M059J (cell line): ENCODE measurements around the gene ZNF770. TPM values are rescaled to one million over a fixed set of nuclear protein-coding genes. Genes with fewer than 3 reads are reported as not detected.

Experiments
- DNase-seq: peaks from one replicate; pipeline ENCODE4 v3.0.0-alpha.2; 2012; ENCODE audit warnings: low read depth
- total RNA-seq: library from RNA; depleted of rRNA; stranded (reverse); fragments of >200 nt; shearing (Covaris generic); gene quantifications from 2 replicates; pipeline ENCODE4 v1.2.3, GENCODE V29; 2014; rRNA removed

Gene ZNF770, protein sequence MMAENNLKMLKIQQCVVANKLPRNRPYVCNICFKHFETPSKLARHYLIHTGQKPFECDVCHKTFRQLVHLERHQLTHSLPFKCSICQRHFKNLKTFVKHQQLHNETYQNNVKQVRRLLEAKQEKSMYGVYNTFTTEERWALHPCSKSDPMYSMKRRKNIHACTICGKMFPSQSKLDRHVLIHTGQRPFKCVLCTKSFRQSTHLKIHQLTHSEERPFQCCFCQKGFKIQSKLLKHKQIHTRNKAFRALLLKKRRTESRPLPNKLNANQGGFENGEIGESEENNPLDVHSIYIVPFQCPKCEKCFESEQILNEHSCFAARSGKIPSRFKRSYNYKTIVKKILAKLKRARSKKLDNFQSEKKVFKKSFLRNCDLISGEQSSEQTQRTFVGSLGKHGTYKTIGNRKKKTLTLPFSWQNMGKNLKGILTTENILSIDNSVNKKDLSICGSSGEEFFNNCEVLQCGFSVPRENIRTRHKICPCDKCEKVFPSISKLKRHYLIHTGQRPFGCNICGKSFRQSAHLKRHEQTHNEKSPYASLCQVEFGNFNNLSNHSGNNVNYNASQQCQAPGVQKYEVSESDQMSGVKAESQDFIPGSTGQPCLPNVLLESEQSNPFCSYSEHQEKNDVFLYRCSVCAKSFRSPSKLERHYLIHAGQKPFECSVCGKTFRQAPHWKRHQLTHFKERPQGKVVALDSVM
- 13.9 and 18.0 TPM in 2 replicates for total RNA-seq

DNA sequence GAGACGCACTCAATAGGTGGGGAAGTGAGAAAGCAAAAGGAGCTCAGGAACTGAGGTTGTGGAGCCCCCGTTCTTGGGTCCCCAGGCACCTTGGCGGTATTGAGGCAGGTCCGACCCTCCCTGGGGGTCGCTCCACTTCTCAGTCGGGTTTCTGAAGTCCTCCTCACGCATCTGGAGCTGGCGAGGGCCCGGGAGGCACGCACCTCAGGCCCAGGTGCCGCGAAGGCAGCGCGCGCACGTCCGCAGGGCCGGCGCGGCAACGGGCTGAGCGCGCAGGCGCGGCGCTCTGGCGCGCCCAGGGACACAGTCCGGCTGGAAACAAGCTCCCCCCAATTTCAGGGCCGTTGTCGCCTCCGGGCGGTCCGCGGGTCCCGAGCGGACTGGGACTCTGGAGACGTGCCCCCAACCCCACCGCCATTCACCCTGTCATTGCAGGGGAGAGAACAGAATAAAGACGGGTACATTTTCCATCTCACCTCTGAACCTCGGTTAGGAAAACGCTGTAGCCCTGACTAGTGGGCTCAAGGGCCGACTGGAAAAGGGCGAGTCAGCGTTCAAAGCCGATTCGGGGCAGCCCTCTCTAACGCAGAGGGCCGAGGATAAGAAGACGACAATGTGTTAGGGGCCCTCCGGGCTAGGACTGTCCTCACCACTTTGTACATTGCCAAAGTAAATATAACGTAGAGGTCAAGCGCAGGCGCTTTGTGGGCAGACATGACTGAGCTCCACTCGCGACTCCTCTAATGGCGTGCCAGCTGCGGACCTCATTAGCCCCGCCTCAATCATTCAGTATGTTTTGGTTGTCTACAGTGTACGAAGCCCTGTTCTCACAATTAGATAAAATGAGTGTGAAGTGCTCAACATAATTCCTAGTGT is at the start of gene ZNF770:
Gene ZNF770, minus strand, starts transcription at position 261 of the 876 bp plus-strand sequence. CDS start 4,853 bp downstream, outside the sequence.
- peak; percentile 63 for DNase-seq

DNA sequence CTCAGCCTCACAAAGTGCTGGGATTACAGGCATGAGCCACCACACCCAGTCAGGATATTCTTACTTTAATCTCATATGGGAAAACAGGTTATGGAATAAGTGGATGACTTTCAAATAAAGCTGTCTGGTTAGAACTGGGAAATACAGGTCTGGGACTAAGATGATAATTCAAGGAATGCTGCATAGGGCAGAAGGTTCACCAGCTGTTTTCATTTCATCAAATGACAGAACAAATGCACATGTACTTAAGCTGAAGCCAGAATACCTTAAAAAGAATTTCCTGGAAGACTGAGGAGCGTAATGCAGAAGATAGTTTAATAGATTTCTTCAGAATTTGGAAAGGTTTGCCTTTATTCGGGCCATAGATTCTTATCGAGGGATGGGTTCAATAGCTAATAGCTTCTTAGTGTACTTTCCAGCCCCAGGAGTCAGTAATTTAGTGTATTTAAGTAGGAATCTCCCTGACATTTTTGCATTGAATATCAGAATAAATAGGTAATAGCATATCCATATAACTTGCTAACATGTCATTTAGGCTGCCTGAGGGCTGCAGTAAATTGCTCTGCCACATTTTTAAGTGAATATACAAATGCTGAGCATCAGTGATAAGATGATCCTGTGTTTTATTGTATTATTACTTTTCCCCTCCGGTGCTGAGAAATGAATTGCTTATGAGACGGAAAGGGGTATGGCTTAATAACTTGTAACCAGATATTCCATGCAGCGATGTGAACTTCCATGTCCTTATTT is 40.3 kb upstream of the ZNF770 start:
- no peak for DNase-seq

DNA sequence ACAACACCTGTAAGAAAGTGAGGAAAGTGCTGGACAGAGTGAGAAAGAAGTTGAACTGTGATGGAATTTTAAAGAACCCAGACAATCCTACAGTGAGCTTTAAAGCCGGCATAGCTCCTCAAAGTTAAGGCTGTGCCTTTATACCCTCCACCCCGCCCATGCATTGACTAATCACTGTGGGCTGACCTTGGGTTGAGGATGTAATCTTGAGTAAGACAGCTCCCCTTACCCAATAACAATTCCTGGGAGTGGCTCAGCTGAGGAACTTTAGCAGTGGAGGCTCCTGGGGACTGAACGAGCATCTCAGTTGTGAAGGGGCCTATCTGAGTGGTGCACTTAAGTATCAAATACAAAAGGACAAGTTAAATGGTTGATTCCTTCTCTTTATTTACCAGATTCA is 35.7 kb upstream of the ZNF770 start:
- DNase-seq: no peak

DNA sequence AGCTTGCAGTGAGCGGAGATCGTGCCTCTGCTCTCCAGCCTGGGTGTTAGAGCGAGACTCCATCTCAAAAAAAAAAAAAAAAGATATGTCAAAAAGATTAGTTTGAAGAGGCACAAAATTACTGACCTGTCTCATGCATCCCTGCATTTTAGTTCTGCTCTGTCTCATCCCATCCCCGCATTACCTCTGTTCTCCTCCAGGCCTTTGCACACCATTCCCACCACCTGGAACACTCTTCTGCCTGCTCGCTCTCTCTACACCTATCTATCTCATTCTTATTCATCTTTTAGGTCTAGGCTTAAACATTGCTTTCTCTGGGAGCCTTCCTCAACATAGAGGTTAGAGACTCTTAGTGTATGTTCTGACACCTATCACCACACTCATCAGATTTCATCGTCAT is 32.9 kb upstream of the ZNF770 start:
- DNase-seq: no peak

DNA sequence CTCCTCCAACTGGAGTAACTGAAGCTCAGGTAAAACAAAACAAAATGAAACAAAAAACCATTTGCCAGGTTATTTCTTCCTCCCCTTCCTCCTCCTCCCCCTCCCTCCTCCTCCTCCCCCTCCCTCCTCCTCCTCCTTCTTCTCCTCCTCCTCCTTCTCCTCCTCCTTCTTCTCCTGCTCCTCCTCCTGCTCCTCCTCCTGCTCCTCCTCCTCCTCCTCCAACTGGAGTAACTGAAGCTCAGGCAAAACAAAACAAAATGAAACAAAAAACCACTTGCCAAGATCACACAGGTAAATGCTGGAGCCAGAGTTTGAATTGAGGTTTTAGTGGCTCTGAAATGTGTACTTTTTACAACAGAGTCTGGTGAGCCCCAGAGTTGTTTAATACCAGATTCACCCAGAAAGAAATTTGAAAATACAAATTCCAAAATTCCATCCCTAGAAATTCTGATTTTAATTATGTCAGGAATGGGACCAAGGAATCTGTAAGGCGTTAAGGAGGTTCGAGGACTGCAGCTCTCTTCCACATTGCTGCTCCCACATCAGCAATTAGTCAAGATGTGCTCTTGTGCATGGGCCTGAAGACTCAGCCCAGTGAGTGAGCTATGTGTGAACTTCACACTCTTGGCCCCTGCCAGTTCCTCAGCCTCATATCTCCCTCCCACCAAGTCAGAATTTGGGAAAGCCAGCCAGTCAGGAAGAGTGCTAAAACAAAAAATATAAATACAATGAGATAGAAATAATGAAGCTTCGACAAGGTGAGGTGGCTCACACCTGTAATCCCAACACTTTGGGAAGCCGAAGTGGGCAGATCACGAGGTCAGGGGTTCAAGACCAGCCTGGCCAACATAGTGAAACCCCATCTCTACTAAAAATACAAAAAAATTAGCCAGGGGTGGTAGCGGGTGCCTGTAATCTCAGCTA is 31.6 kb upstream of the ZNF770 start:
- peak; percentile 24 for DNase-seq

DNA sequence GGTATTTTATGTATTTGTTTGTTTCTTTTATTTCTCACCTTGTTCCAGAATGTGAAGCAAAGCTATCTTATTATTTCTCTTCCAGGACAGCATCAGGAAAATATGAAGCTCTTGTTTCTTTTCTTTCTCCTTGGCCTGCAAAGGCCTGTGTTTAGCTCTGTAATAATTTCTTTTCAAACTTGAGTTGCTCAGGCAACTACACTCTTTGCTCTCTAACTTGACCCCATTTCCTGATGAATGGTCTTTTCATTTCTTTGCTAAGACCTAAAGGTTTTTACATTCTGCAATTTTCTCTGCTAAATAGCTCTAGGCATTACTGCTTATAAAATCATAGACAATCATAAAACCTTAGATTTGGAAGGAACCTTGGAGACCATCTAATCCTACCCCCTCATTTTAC is 26.2 kb upstream of the ZNF770 start:
- no peak for DNase-seq

DNA sequence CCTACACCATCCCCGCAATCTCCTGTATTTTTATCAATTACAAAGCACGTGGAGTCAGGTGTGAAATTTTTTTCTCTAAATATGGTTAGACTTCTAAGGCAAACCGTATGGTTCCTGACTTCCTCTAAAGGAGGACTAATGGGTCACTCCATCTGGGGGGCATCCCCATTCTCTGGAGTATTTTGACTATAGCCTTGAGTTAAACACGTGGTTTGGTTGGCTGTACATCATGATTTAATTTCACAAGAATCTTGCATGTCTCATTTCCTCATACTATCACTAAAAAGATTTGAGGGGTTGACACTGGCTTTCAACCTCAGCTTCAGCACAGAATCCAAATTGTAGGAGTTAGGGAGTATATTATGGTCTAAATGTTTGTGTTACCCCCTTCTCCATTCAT is 25.3 kb upstream of the ZNF770 start:
- peak; percentile 3 for DNase-seq

DNA sequence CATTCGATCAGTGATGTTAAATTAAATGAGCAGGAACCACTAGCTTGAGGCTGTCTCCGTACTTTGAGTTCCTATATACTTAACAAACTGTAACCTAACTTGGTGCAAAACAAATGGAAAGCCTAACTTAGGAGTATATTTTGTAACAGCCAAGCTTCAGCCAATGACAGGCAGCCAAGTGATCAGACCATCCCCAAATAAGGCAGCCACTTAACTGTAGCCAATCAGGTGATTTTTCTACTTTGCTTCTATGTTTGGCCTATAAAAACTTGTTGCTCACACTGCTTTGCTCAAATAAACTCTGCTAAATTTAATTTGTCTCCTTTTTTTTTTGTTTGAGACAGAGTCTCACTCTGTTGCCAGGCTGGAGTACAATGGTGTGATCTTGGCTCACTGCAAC is 19.3 kb upstream of the ZNF770 start:
- no peak for DNase-seq

DNA sequence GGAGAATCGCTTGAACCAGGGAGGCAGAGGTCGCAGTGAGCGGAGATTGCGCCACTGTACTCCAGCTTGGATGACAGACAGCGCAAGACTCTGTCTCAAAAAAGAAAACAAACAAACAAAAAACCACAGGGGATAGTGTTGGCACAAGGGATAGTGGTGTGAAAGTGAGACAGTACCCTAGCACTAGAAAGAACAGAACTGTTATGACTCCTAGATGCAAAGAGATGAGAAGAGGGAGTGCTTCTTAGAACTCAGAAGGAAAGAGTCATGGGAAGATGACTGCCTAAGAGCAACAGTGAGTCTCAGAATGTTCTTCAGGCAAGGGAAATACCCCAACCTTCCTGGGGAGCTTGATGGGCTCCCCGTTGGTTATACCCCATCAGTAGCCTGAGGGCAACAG is 17.8 kb upstream of the ZNF770 start:
- DNase-seq: no peak

DNA sequence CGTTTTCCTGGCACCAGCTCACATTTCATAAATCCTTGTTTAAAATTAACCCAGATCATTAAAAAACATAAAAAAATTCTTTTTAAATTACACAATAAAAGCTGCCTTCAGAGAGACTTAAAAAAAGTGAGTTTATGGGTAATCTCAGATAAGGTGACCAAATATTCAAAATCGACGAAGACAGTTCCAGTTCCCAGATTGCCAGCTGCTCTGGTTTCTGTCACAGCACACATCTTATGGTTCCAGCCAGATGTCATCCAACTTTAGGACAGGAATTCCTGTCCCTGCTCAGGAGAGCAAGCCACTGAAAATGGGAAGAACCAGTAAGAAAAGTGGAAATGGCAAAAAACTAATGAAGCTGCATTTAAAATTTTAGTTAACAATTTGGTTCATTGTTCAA is 15.8 kb upstream of the ZNF770 start:
- no peak for DNase-seq

DNA sequence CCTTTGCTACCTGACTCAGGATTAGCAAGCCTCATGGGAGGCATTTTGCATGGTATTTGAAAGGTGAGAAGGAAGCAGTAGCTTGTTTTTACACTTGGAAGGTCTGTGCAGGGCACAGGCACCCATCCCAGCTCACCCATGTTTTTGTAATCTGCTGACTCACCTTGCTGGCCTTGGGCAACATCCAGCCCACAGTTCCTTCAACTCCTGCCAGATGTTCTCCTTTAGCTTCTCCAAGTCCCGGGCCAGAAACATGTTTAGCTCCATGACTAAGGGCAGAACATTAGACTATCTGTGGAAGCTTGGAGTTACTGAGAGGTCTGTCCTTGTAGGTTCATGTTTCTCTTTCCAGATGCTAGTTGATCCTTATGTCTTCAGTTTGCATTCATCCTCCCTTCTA is 12.4 kb upstream of the ZNF770 start:
- peak; percentile 91 for DNase-seq

DNA sequence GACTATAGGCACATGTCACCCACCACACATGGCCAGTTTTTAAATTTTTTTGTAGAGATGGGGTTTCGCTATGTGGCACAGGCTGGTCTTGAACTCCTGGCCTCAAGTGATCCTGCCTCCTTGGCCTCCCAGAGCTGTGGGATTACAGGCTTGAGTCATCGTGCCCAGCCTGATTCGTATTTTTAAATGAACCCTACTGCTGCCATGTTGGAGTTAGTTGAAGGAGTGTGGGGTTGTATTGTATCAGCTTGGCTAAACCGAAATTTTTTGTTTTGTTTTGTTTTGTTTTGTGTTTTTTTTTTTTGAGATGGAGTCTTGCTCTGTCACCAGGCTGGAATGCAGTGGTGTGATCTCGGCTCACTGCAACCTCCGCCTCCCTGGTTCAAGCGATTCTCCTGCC is 11.8 kb upstream of the ZNF770 start:
- peak; percentile 68 for DNase-seq

DNA sequence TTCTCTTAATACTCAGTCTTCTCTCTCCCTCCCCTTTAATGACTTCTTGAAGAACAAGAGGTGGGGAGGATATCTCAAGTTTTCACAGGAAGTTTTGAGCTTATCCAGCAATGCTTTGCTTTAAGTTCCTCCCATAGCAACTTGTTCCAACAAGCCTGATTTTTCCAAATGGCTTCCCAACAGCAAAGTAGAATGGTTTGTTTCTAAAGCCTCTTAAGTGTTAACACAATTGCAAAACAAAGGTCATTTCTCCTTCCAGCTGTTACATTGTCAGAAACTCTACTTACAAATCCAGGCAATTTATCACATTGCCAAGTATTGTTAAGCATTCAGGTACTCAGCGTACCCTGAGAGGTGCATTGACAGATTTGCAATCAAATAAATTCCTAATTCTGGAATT is 6.8 kb upstream of the ZNF770 start:
- DNase-seq: no peak

DNA sequence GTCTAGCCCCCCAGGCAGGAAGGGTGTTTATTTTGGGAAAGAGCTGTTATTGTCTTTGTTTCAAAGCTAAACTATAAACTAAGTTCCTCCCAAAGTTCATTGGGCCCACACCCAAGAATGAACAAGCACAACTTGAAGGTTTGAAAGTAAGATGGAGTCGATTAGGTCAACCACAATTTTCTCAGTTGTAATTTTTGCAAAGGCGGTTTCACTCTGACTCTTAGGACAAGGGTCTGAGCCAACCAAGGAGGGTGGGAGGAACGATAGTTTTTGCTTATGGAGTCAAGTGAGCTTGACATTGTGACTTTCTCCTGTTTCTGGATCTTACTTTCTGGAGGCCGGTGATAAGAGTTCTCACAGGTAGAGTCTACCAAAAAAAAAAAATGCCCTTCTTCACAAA is 5.8 kb upstream of the ZNF770 start:
- DNase-seq: no peak

DNA sequence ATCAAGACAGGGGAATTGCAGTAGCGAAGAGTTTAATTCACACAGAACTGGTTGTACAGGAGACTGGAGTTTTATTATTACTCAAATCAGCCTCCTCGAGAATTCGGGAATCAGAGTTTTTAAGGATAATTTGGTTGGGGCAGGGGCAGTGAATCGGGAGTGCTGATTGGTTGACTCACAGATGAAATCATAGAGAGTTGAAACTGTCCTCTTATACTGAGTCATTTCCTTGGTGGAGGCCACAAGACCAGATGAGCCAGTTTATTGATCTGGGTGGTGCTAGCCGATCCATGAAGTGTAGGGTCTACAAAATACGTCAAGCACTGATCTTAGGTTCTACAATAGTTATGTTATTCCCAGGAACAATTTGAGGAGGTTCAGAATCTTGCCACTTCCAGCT is 5.3 kb upstream of the ZNF770 start:
- no peak for DNase-seq

DNA sequence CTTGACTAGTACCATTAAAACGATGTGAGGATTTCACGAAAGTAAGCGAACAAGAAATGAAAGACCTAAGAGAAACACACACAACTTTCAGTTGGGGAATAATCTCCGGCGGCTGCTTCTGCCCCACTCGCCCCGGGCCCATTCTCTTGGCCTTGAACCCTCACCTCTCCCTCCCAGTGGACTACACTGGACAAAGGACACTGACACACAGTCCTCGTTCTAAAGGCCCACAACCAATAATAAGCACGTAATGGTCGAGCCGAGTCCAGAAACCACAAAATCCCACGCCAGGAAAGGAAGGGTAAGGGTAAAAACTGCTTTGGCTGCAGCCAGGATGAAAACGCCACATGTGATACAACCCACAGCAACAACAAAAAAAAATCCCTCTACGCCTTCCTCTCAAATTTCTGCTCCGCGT is 469 bp downstream of the ZNF770 start:
- no peak for DNase-seq

DNA sequence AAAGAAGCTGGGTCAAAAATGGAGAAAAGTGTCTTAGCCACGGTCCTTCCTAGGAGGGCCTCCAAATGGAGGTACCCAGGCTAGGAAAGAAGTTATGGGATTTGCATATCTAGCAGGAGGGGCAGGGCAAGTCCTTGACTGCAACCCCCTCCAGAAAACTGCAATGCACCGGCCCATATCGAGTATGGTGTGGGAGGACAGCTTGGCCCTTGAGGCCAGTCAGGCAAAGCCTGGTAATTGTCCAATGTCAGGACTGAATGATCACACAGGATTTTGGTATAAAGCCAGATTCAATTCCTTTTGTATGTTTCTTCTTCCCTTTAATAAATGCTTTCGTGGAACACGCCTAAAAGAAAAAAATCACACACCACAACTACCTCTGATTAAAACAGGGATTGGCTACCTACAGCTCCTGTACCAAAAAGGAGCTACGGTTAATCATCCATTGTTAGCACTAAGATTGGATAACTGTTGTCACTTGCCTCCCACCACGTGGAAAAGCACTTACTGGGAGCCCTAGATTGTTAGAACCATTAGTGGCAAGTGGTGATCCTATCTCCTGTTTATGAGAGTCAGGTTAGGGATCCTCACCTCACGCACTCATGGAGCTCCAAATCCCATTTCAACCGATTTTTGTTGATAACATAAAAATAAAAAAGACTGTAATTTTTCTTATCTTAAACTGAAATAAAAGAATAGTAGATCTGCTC is 1.2 kb downstream of the ZNF770 start:
- DNase-seq: no peak

DNA sequence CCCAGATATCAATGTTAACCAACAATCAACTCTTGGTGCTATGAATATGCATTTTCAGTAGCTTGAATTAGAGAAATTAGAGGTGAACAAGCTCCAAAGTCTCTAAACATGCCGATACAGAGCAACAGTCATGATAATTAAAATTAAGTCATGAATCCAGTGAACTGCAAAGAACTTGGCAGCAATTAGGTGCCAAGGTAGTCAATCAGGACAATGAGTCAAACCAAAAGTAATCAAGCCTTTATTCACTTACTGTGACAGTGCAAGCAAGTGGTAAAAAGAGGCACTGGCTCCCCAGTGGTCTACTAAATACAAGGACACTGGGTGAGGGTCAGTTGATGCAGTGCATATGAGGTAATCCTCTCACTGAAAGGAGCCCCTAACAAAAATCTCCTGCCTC is 1.8 kb downstream of the ZNF770 start:
- DNase-seq: no peak

DNA sequence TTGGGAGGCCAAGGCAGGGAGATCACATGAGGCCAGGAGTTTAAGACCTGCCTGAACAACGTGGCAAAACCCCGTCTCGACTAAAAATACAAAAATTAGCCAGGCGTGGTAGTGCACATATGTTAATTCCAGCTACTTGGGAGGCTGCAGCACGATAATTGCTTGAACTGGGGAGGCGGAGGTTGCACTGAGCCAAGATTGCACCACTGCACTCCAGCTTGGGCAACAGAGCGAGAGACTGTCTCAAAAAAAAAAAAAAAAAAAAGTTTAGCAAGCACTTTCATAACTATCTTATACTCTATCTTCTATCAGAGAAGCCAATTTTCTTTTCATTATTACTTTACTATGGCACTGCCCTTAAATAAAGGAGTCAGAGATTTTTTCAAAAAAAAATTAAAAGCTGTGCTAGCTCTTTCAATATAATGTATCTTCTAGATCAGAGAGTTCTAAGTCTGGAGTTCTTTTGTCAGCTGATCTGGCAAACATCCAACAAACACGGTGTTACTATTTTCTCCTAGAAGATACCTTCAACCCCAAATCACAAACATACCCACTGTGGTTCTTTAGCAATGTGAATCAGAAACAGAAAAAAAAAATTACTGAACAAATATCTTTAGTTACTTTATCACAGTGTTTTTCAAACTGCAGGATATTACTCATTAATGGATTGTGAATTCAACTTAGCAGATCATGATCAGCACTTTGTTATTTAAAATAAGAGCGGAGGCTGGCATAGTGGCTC is 3.0 kb downstream of the ZNF770 start:
- DNase-seq: no peak
